GM12892 (cell line): ENCODE results near the gene TMPRSS7.

Source experiments
- POLR2A ChIP-seq: IDR thresholded peaks from 2 replicates; pipeline ENCODE4 v1.6.1; 2011; ENCODE audit warnings: low read depth, low read length, control low read depth
- POLR2AphosphoS5 ChIP-seq: IDR thresholded peaks from 2 replicates; pipeline ENCODE4 v1.6.1; 2011; ENCODE audit warnings: low read depth, low read length, control low read depth

DNA sequence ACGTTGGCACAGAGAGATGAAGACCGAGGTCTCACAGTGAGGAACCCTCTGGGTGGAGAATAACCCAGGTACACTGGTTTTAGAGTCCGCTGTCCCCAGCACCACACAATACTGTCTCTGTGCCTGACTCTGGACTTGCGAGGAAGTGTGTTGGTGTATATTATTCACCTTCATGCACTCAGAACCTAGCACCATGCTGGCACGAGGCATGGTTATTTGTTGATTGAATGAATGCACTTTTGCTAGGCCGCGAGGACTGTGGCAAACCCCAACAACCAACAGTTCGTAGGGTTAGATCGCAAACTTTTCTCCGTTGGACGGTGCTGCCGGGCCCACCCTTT lies 51.2 kb downstream of the TMPRSS7 start:
- TF ChIP-seq POLR2AphosphoS5 (no peak), POLR2A (no peak)
